ENCODE data around the gene NBPF1. TPM values are rescaled to one million over a fixed set of nuclear protein-coding genes. Genes with fewer than 3 reads are reported as not detected.

NBPF1 gene
- total RNA-seq, 1 experiment from 2014 or later, result 46.0 TPM

DNA sequence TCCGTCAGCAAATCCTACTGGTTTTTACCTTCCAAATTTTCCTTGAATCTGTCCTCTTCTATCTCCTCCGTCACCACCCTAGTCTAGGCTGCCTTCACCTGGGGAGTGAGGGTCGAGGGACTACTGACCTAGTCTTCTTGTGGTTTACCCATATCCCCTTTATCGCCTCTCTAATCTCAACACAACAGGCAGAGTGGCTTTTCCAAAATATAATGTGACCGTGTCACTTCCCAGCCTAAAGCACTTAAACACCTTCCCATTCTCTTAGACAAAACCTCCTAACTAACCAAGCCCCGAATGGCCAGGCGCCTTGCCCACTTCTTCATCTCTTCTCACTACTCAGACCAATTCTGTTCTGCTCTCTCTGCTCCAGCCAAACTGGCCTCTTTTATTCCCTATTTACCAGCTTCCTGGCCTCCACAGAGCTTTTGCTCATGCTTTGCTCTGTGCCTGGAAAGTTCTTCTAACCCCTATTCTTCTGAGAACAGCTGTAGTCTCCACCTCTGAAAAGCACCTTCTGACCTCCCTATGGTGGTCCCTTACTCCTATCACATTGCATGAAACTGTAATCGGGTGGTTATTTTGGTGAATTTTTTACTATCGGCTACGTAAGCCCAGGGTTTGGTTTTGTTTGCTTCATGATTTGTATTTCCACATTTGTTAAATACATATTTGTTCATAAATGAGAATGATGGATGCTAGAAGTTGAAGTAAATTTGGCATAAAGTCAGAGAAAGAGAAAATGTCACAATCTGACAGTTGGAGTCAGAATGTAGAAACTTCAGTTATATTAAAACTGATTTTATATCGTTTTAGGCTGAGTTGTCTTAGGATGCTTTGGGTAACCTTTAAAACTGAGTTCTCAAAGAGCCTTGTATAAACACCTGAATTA is 1.2 kb upstream of the NBPF1 start:
- Histone ChIP-seq H3K36me3 (ENCODE audit: control insufficient read depth in 1 of 2, insufficient read depth in 2 of 2, low read length in 2 of 2) (0 out of 4 replicates have a peak, but pooled peaks cover 0 to 2% of the 10 kb centered on the region in 2 experiments), H3K27ac (ENCODE audit: low read depth, low read length) (no peak overlapping the region), H3K4me3 (replicated peaks in 1 of 2; ENCODE audit: low read depth in 1 of 2, low read length in 2 of 2) (peak overlapping the region in 1 of 2 experiments; percentile 75; a peak in 1 of 4 replicates), H3K4me2 (ENCODE audit: low read length) (peak overlapping the region; percentile 84), H3K27me3 (ENCODE audit: insufficient read depth, low read length) (no peaks in the 10 kb centered on the region), H3K4me1 (ENCODE audit: control insufficient read depth in 1 of 2, insufficient read depth in 2 of 2, low read length in 2 of 2) (peaks cover 16 to 23% of the 10 kb centered on the region in 2 experiments), H3K9me2 (ENCODE audit: insufficient read depth) (no peaks in the 10 kb centered on the region), H3K9ac (ENCODE audit: low read length) (0 out of 2 replicates have a peak overlapping the region, but pooled peaks have one; percentile 73), H3K79me2 (ENCODE audit: insufficient read depth, low read length) (peaks cover 29% of the 10 kb centered on the region), H3K9me3 (ENCODE audit: control insufficient read depth in 1 of 2, insufficient read depth in 1 of 2, low read depth in 1 of 2, low read length in 2 of 2) (no peaks in the 10 kb centered on the region), H2AFZ (ENCODE audit: low read depth, low read length, poor library complexity, severe bottlenecking) (no peak overlapping the region), H4K20me1 (ENCODE audit: insufficient read depth) (no peaks in the 10 kb centered on the region)
- intact Hi-C loops (cut with micrococcal nuclease), result loop anchor here (1.0 kb wide), 1 partner anchor 174 kb away; the partner anchor contains the start of gene NECAP2
- RAD21 ChIA-PET (ENCODE audit: low non-redundant PET in 1 of 2, low total read pairs in 2 of 2, uncharacterized antibody in 2 of 2, unreplicated experiment in 2 of 2), result no interaction called here
- no peak for TF ChIP-seq SIN3A (IDR thresholded peaks at IDR 0.05; ENCODE audit: low read depth)
- TF ChIP-seq, protein P1, sequence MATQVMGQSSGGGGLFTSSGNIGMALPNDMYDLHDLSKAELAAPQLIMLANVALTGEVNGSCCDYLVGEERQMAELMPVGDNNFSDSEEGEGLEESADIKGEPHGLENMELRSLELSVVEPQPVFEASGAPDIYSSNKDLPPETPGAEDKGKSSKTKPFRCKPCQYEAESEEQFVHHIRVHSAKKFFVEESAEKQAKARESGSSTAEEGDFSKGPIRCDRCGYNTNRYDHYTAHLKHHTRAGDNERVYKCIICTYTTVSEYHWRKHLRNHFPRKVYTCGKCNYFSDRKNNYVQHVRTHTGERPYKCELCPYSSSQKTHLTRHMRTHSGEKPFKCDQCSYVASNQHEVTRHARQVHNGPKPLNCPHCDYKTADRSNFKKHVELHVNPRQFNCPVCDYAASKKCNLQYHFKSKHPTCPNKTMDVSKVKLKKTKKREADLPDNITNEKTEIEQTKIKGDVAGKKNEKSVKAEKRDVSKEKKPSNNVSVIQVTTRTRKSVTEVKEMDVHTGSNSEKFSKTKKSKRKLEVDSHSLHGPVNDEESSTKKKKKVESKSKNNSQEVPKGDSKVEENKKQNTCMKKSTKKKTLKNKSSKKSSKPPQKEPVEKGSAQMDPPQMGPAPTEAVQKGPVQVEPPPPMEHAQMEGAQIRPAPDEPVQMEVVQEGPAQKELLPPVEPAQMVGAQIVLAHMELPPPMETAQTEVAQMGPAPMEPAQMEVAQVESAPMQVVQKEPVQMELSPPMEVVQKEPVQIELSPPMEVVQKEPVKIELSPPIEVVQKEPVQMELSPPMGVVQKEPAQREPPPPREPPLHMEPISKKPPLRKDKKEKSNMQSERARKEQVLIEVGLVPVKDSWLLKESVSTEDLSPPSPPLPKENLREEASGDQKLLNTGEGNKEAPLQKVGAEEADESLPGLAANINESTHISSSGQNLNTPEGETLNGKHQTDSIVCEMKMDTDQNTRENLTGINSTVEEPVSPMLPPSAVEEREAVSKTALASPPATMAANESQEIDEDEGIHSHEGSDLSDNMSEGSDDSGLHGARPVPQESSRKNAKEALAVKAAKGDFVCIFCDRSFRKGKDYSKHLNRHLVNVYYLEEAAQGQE (IDR thresholded peaks at IDR 0.05; ENCODE audit: low read depth), result no peak
- 0 out of 2 replicates have a peak, but pooled peaks have one; percentile 3 for TF ChIP-seq EZH2phosphoT487 (IDR thresholded peaks at IDR 0.05; ENCODE audit: borderline replicate concordance)
- no TSS peak for BruUV-seq (replicated peaks)
- POLR2A ChIA-PET, result no interaction called here
- no peak for ATAC-seq
- no peak for DNase-seq (ENCODE audit: low read depth, low spot score)
- CTCF ChIA-PET, result interaction anchor here (0.5 to 1.0 kb wide), 2 partner anchors 10 to 20 kb away, joined by 3 read pairs; no protein-coding TSS in a partner anchor
